Trophoblast cell (in vitro differentiated cells and primary cell): ENCODE results near the gene EGFL7.

ENCODE experiments used
- DNase-seq, 2 donors: peaks; one replicate each; pipeline ENCODE4 v3.0.0-alpha.2; 2016
- H2AFZ ChIP-seq: 2 replicates; pipeline ENCODE4 v1.6.1; 2013; ENCODE audit warnings: low read length, moderate library complexity, mild to moderate bottlenecking; ENCODE audit not compliant: insufficient read depth, poor library complexity
- H2AK5ac ChIP-seq: 2 replicates; pipeline ENCODE4 v1.6.1; 2013; ENCODE audit warnings: mild to moderate bottlenecking, low read length
- H2BK120ac ChIP-seq: 2 replicates; pipeline ENCODE4 v1.6.1; 2013; ENCODE audit warnings: low read length, mild to moderate bottlenecking, moderate library complexity; ENCODE audit not compliant: insufficient read depth, poor library complexity
- H2BK12ac ChIP-seq: 2 replicates; pipeline ENCODE4 v1.6.1; 2013; ENCODE audit warnings: mild to moderate bottlenecking, low read length, moderate library complexity
- H2BK5ac ChIP-seq: 2 replicates; pipeline ENCODE4 v1.6.1; 2013; ENCODE audit warnings: low read length, low read depth, moderate library complexity, mild to moderate bottlenecking; ENCODE audit not compliant: poor library complexity
- H3K14ac ChIP-seq: 2 replicates; pipeline ENCODE4 v1.6.1; 2013; ENCODE audit warnings: mild to moderate bottlenecking, low read length
- H3K18ac ChIP-seq: 2 replicates; pipeline ENCODE4 v1.6.1; 2013; ENCODE audit warnings: mild to moderate bottlenecking, low read length
- H3K23ac ChIP-seq: 2 replicates; pipeline ENCODE4 v1.6.1; 2013; ENCODE audit warnings: low read length
- H3K27ac ChIP-seq: 2 replicates; pipeline ENCODE4 v1.5.1; 2013; ENCODE audit warnings: low read depth, mild to moderate bottlenecking, inconsistent platforms, low read length, moderate library complexity
- H3K27me3 ChIP-seq: 2 replicates; pipeline ENCODE4 v1.6.1; 2013; ENCODE audit warnings: inconsistent platforms, mild to moderate bottlenecking, low read length, moderate library complexity; ENCODE audit not compliant: insufficient read depth
- H3K36me3 ChIP-seq, 2 experiments: 1 replicate in 1 of 2; 2 replicates in 1 of 2; pipeline ENCODE4 v1.6.1; 2013; ENCODE audit warnings: low read length in 2 of 2, mild to moderate bottlenecking in 2 of 2, moderate library complexity in 1 of 2; ENCODE audit not compliant: insufficient read depth in 2 of 2, control insufficient read depth in 1 of 2
- H3K4ac ChIP-seq: 2 replicates; pipeline ENCODE4 v1.6.1; 2013; ENCODE audit warnings: low read depth, mild to moderate bottlenecking, low read length, moderate library complexity
- H3K4me1 ChIP-seq, 2 experiments: 1 replicate in 1 of 2; 2 replicates in 1 of 2; pipeline ENCODE4 v1.6.1; 2013; ENCODE audit warnings: low read length in 2 of 2, mild to moderate bottlenecking in 2 of 2, moderate library complexity in 1 of 2; ENCODE audit not compliant: insufficient read depth in 2 of 2, control insufficient read depth in 1 of 2
- H3K4me2 ChIP-seq: 2 replicates; pipeline ENCODE4 v1.6.1; 2013; ENCODE audit warnings: inconsistent platforms, mild to moderate bottlenecking, low read length, moderate library complexity
- H3K4me3 ChIP-seq: 2 replicates; pipeline ENCODE4 v1.5.1; 2013; ENCODE audit warnings: mild to moderate bottlenecking, low read depth, low read length, inconsistent platforms
- H3K79me1 ChIP-seq: one replicate; pipeline ENCODE4 v1.6.1; 2013; ENCODE audit warnings: low read length
- H3K79me2 ChIP-seq: 2 replicates; pipeline ENCODE4 v1.6.1; 2013; ENCODE audit warnings: low read length, mild to moderate bottlenecking; ENCODE audit not compliant: control insufficient read depth, insufficient read depth, poor library complexity
- H3K9ac ChIP-seq: 2 replicates; pipeline ENCODE4 v1.6.1; 2013; ENCODE audit warnings: mild to moderate bottlenecking, low read length
- H3K9me3 ChIP-seq: 2 replicates; pipeline ENCODE4 v1.6.1; 2013; ENCODE audit warnings: low read depth, mild to moderate bottlenecking, control low read depth, inconsistent platforms, low read length; ENCODE audit not compliant: insufficient read depth
- H4K12ac ChIP-seq: 2 replicates; pipeline ENCODE4 v1.6.1; 2013; ENCODE audit warnings: low read depth, mild to moderate bottlenecking, low read length, moderate library complexity
- H4K8ac ChIP-seq: 2 replicates; pipeline ENCODE4 v1.6.1; 2013; ENCODE audit warnings: low read depth, mild to moderate bottlenecking, low read length, moderate library complexity
- H4K91ac ChIP-seq: one replicate; pipeline ENCODE4 v1.6.1; 2013; ENCODE audit warnings: low read depth, mild to moderate bottlenecking, low read length, moderate library complexity
- WGBS: extraction: QIAGEN DNeasy Blood & Tissue Kit; methylation state at CpG from one replicate; pipeline ENCODE4 v1.1.7; 2013; ENCODE audit warnings: missing lambda C conversion rate; ENCODE audit not compliant: insufficient read length, insufficient coverage; ENCODE audit errors: extremely low coverage; 5-methylcytosine and 5-hydroxymethylcytosine counted together

Gene EGFL7

GRCh38 chr9:136618580-136619547 is 43.9 kb upstream of the EGFL7 start:
- Histone ChIP-seq H3K27ac (no peak overlapping the region), H3K27me3 (no peaks in the 10 kb centered on the region), H3K4me2 (no peak overlapping the region), H3K9me3 (peaks cover 1% of the 10 kb centered on the region), H3K4me1 (peaks cover 5 to 13% of the 10 kb centered on the region in 2 experiments), H3K14ac (no peak overlapping the region), H3K9ac (no peak overlapping the region), H4K12ac (no peak overlapping the region), H2AFZ (no peak overlapping the region), H3K4ac (no peak overlapping the region), H2BK120ac (no peak overlapping the region), H3K18ac (no peak overlapping the region), H3K79me2 (peaks cover 2% of the 10 kb centered on the region), H4K91ac (peak overlapping the region; percentile 40), H3K4me3 (no peak overlapping the region), H3K79me1 (peaks cover 17% of the 10 kb centered on the region), H4K8ac (no peak overlapping the region), H3K23ac (no peak overlapping the region), H2BK12ac (no peak overlapping the region), H2BK5ac (no peak overlapping the region), H3K36me3 (no peaks in the 10 kb centered on the region), H2AK5ac (peak overlapping the region; percentile 4)
- no peak for DNase-seq
- no CpG with 5 or more reads among the region's 27 CpGs for WGBS

GRCh38 chr9:136619742-136620440 is 42.8 kb upstream of the EGFL7 start:
- Histone ChIP-seq H2BK120ac (no peak overlapping the region), H3K9me3 (no peaks in the 10 kb centered on the region), H3K27ac (no peak overlapping the region), H3K23ac (no peak overlapping the region), H3K79me1 (peaks cover 15% of the 10 kb centered on the region), H3K18ac (no peak overlapping the region), H3K4me3 (no peak overlapping the region), H3K27me3 (no peaks in the 10 kb centered on the region), H2BK5ac (no peak overlapping the region), H4K91ac (no peak overlapping the region), H2AK5ac (no peak overlapping the region), H4K12ac (no peak overlapping the region), H3K4me1 (peaks cover 5 to 15% of the 10 kb centered on the region in 2 experiments), H3K4ac (no peak overlapping the region), H3K14ac (no peak overlapping the region), H3K4me2 (no peak overlapping the region), H2AFZ (no peak overlapping the region), H3K36me3 (no peaks in the 10 kb centered on the region), H2BK12ac (no peak overlapping the region), H3K79me2 (no peaks in the 10 kb centered on the region), H3K9ac (no peak overlapping the region), H4K8ac (no peak overlapping the region)
- no CpG with 5 or more reads among the region's 26 CpGs for WGBS
- DNase-seq = peak; percentile 19 to 34

DNA sequence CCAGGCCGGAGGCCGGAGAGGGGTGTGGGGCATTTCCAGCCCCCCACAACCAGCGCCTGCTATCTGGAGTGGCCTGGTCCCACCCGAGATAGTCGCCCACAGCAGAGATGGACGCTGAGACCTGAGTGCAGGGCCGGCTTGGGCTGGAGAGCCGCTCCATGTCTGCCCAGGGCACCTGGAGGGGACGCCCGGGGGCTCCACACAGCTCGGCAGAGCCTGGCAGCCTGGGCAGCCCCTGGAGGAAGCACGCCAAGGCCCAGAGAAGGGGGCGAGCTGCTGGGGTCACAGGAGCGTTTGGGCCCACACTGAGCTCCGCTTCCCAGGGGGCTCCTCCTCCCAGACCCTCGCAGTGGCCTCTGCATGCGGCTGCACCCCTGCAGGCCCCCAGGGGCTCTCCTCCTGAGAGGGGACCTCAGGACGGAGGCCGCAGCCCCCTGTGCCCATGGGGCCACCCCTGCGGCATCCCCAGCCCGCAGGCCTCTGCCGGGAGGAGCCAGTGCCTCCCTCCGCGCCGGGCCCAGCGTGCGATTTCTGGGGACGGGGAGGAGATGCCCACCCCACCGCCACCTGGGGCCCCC is 42.2 kb upstream of the EGFL7 start:
- no peaks in the 10 kb centered on the region for H3K9me3 ChIP-seq
- no peak overlapping the region for H3K23ac ChIP-seq
- DNase-seq = no peak
- no peak overlapping the region for H4K8ac ChIP-seq
- no peaks in the 10 kb centered on the region for H3K27me3 ChIP-seq
- no peak overlapping the region for H3K27ac ChIP-seq
- H3K14ac ChIP-seq = no peak overlapping the region
- peaks cover 13% of the 10 kb centered on the region for H3K79me1 ChIP-seq
- H4K91ac ChIP-seq = peak overlapping the region; percentile 61
- H2AK5ac ChIP-seq = no peak overlapping the region
- WGBS = no CpG with 5 or more reads among the region's 29 CpGs
- H4K12ac ChIP-seq = no peak overlapping the region
- no peak overlapping the region for H3K4me2 ChIP-seq
- H3K9ac ChIP-seq = no peak overlapping the region
- no peak overlapping the region for H2BK12ac ChIP-seq
- H3K4me1 ChIP-seq = peaks cover 5 to 11% of the 10 kb centered on the region in 2 experiments
- H3K18ac ChIP-seq = no peak overlapping the region
- H2BK5ac ChIP-seq = no peak overlapping the region
- no peak overlapping the region for H3K4me3 ChIP-seq
- no peak overlapping the region for H2BK120ac ChIP-seq
- H2AFZ ChIP-seq = no peak overlapping the region
- no peak overlapping the region for H3K4ac ChIP-seq
- H3K36me3 ChIP-seq = no peaks in the 10 kb centered on the region
- H3K79me2 ChIP-seq = no peaks in the 10 kb centered on the region

DNA sequence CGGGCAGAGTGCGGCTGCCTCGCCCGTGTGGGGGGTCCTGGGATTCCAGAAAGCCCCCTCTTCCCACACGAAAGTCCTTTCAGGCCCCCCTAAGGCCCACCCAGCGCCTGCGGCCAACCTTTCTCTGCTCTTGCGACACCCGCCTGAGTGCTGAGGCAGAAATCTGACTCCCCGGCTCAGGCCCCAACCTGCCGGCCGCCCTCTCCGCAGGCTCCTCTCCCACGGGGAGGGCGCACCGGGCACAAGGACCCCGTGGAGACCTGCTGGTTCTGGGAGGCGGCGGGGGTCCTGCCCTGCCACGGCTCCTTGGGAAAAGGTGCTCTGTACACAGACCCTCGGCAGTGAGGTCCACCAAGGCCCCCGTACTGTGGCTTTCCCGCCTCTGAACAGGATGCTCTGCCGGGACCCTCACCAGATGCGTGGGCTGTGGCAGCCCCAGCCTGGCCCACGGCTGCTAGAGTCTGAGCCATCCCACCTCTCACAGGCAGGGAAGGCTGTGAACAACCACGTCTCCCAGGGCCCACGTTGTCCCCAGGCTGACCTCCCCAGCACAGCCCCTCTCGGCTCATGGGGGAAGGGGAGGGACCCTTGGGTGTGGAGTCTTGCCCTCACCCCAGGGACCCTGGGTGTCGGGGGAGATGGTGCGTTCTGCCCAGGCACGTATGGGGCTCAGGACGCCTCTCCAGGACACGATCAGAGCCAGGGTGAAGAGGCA is 41.5 kb upstream of the EGFL7 start:
- Histone ChIP-seq H3K9ac (no peak overlapping the region), H2AK5ac (no peak overlapping the region), H4K12ac (no peak overlapping the region), H2BK120ac (no peak overlapping the region), H4K8ac (no peak overlapping the region), H3K4me1 (peaks cover 5 to 8% of the 10 kb centered on the region in 2 experiments), H3K36me3 (no peaks in the 10 kb centered on the region), H3K79me1 (peaks cover 11% of the 10 kb centered on the region), H3K23ac (no peak overlapping the region), H3K14ac (peak overlapping the region; percentile 0), H2BK5ac (no peak overlapping the region), H3K18ac (no peak overlapping the region), H4K91ac (peak overlapping the region; percentile 61), H3K4ac (no peak overlapping the region), H3K4me2 (no peak overlapping the region), H3K79me2 (no peaks in the 10 kb centered on the region), H2AFZ (no peak overlapping the region), H3K27ac (no peak overlapping the region), H3K27me3 (no peaks in the 10 kb centered on the region), H2BK12ac (no peak overlapping the region), H3K4me3 (no peak overlapping the region), H3K9me3 (no peaks in the 10 kb centered on the region)
- no CpG with 5 or more reads among the region's 34 CpGs for WGBS
- no peak for DNase-seq
